ENCODE data around the gene IFT88. TPM values are rescaled to one million over a fixed set of nuclear protein-coding genes. Genes with fewer than 3 reads are reported as not detected.

Gene IFT88
- total RNA-seq, 1 experiment from 2014 or later, result 5.2 TPM

GRCh38 chr13:20573186-20573585 lies 6.2 kb downstream of the IFT88 start:
- no peak overlapping the region for H2BK15ac ChIP-seq (ENCODE audit: low read depth, low read length)
- H2BK5ac ChIP-seq (ENCODE audit: insufficient read length, low read length), result no peak overlapping the region
- Mint-ChIP-seq H3K4me1 (peaks cover 0 to 2% of the 10 kb centered on the region in 2 experiments; a peak in 2 of 4 replicates), H3K4me3 (no peak overlapping the region), H3K9me3 (peaks cover 0 to 5% of the 10 kb centered on the region in 2 experiments; a peak in 2 of 5 replicates), H3K27ac (no peak overlapping the region), H3K27me3 (ENCODE audit: low read depth) (no peaks in the 10 kb centered on the region), H3K36me3 (ENCODE audit: insufficient read depth in 1 of 3, low read depth in 3 of 3) (peaks cover 8 to 27% (median 8%) of the 10 kb centered on the region in 3 experiments)
- no peak overlapping the region for H3K23ac ChIP-seq (ENCODE audit: insufficient read length, low read depth, low read length)
- H3K9me3 ChIP-seq (ENCODE audit: control insufficient read depth, low read depth, low read length), result no peaks in the 10 kb centered on the region
- no CpG with 5 or more reads among the region's 4 CpGs for WGBS (ENCODE audit: extremely low coverage, insufficient read length, low lambda C conversion rate)
- no peak overlapping the region for H2AK5ac ChIP-seq (ENCODE audit: insufficient read length, low read length)
- no peak overlapping the region for H4K5ac ChIP-seq (ENCODE audit: insufficient read length, low read depth, low read length)
- no peak overlapping the region for H3K18ac ChIP-seq (ENCODE audit: insufficient read length, low read depth, low read length)
- no peak overlapping the region for H2AFZ ChIP-seq (ENCODE audit: low read length)
- H3K4ac ChIP-seq (ENCODE audit: low read depth, low read length), result no peak overlapping the region
- no peak overlapping the region for H4K8ac ChIP-seq (replicated peaks; ENCODE audit: insufficient read length, low read depth, low read length)
- H4K91ac ChIP-seq (ENCODE audit: insufficient read length, low read depth, low read length), result no peak overlapping the region
- no peak for TF ChIP-seq CTCF (conservative IDR thresholded peaks at IDR 0.05)
- H3K14ac ChIP-seq (ENCODE audit: insufficient read depth, low read length), result no peak overlapping the region
- no peak for DNase-seq
- no peak overlapping the region for H3T11ph ChIP-seq (ENCODE audit: low read length)
- H3K9ac ChIP-seq (ENCODE audit: extremely low read depth, insufficient read length, low read length), result no peak overlapping the region
- no peaks in the 10 kb centered on the region for H3K27me3 ChIP-seq (ENCODE audit: insufficient read depth, low read length)
- H4K20me1 ChIP-seq (ENCODE audit: control insufficient read depth, insufficient read depth, insufficient read length), result no peaks in the 10 kb centered on the region
- H3K4me1 ChIP-seq (ENCODE audit: insufficient read depth, low read length), result no peaks in the 10 kb centered on the region
- H3K23me2 ChIP-seq (ENCODE audit: insufficient read length, low read depth, low read length, poor library complexity, severe bottlenecking), result no peaks in the 10 kb centered on the region
- H3K79me1 ChIP-seq (ENCODE audit: insufficient read depth, low read depth, low read length, poor library complexity, severe bottlenecking), result no peaks in the 10 kb centered on the region
- no peak overlapping the region for H2BK20ac ChIP-seq (ENCODE audit: low read depth, low read length, poor library complexity, severe bottlenecking)
- no peak overlapping the region for H3K4me2 ChIP-seq (ENCODE audit: insufficient read depth, insufficient read length, low read length)
- no peak overlapping the region for H3K27ac ChIP-seq (ENCODE audit: insufficient read length, low read depth, low read length)
- H3K79me2 ChIP-seq (ENCODE audit: insufficient read depth, low read length), result no peaks in the 10 kb centered on the region
- H3K56ac ChIP-seq (ENCODE audit: insufficient read length, low read depth, low read length), result no peak overlapping the region
- H2BK120ac ChIP-seq (ENCODE audit: low read depth, low read length, poor library complexity, severe bottlenecking), result no peak overlapping the region
- no peak overlapping the region for H2BK12ac ChIP-seq (ENCODE audit: insufficient read length, low read depth, low read length)

Data from H9 (cell line).